ENCODE measurements around the gene CADPS. TPM values are rescaled to one million over a fixed set of nuclear protein-coding genes. Genes with fewer than 3 reads are reported as not detected.

The CADPS gene
- total RNA-seq, 5 donors from 2014 or later (not counting 1 experiment from before 2014, with no cell fraction given): 0.49 TPM; not detected in 4

- CTCF ChIA-PET: no interaction called here
- ATAC-seq (replicated peaks in 1 of 4): no peak
- Histone ChIP-seq H3K27ac (ENCODE audit: low read length) (no peak overlapping the region), H3K27me3 (replicated peaks in 1 of 2; ENCODE audit: control insufficient read depth in 2 of 2, extremely low read depth in 1 of 2, insufficient read depth in 2 of 2, low read length in 1 of 2) (no peaks in the 10 kb centered on the region), H3K4me1 (ENCODE audit: control insufficient read depth in 1 of 2, extremely low read depth in 1 of 2, insufficient read depth in 2 of 2, low read length in 2 of 2) (no peaks in the 10 kb centered on the region), H3K4me3 (ENCODE audit: control insufficient read depth in 1 of 2, extremely low read depth in 1 of 2, low read length in 1 of 2) (no peak overlapping the region), H3K9me3 (no peaks in the 10 kb centered on the region), H3K36me3 (ENCODE audit: control insufficient read depth in 2 of 2, extremely low read depth in 1 of 2, insufficient read depth in 1 of 2, low read length in 1 of 2) (no peaks in the 10 kb centered on the region)
- POLR2A ChIA-PET: no interaction called here
- H3K4me1 Mint-ChIP-seq: no peaks in the 10 kb centered on the region
- no peak overlapping the region for H3K4me3 Mint-ChIP-seq
- peaks cover 0 to 3% of the 10 kb centered on the region in 2 donors for H3K27me3 Mint-ChIP-seq
- H3K36me3 Mint-ChIP-seq: no peaks in the 10 kb centered on the region
- H3K27ac Mint-ChIP-seq: no peak overlapping the region
- H3K9me3 Mint-ChIP-seq: peaks cover 0 to 5% (median 2%) of the 10 kb centered on the region in 3 donors
- no CpG with 5 or more reads among the region's 1 CpG for WGBS (ENCODE audit: insufficient coverage)
- no peak for DNase-seq
Observed at GRCh38 chr3:62809369-62809768, 65.8 kb downstream of the CADPS start.

GRCh38 chr3:62805580-62806277 is 69.5 kb downstream of the CADPS start:
- Histone ChIP-seq H3K27me3 (replicated peaks in 1 of 2; ENCODE audit: control insufficient read depth in 2 of 2, extremely low read depth in 1 of 2, insufficient read depth in 2 of 2, low read length in 1 of 2) (no peaks in the 10 kb centered on the region), H3K27ac (ENCODE audit: low read length) (no peak overlapping the region), H3K9me3 (no peaks in the 10 kb centered on the region), H3K36me3 (ENCODE audit: control insufficient read depth in 2 of 2, extremely low read depth in 1 of 2, insufficient read depth in 1 of 2, low read length in 1 of 2) (no peaks in the 10 kb centered on the region), H3K4me1 (ENCODE audit: control insufficient read depth in 1 of 2, extremely low read depth in 1 of 2, insufficient read depth in 2 of 2, low read length in 2 of 2) (no peaks in the 10 kb centered on the region), H3K4me3 (ENCODE audit: control insufficient read depth in 1 of 2, extremely low read depth in 1 of 2, low read length in 1 of 2) (no peak overlapping the region)
- no peak for DNase-seq
- no peak for ATAC-seq (replicated peaks in 1 of 4)
- no peak overlapping the region for H3K4me3 Mint-ChIP-seq
- H3K36me3 Mint-ChIP-seq: no peaks in the 10 kb centered on the region
- H3K27ac Mint-ChIP-seq: no peak overlapping the region
- ChIA-PET POLR2A (interaction anchor here in 1 of 2 donors (0.6 kb wide), 1 partner anchor 9 kb away, joined by 3 read pairs; no protein-coding TSS in a partner anchor), CTCF (no interaction called here)
- peaks cover 0 to 5% (median 2%) of the 10 kb centered on the region in 3 donors for H3K9me3 Mint-ChIP-seq
- H3K27me3 Mint-ChIP-seq: peaks cover 0 to 4% of the 10 kb centered on the region in 2 donors
- H3K4me1 Mint-ChIP-seq: no peaks in the 10 kb centered on the region
- no CpG with 5 or more reads among the region's 2 CpGs for whole genome bisulfite sequencing (ENCODE audit: insufficient coverage)

GRCh38 chr3:62805106-62805505 is 70.1 kb downstream of the CADPS start:
- Histone ChIP-seq H3K4me3 (ENCODE audit: control insufficient read depth in 1 of 2, extremely low read depth in 1 of 2, low read length in 1 of 2) (no peak overlapping the region), H3K4me1 (ENCODE audit: control insufficient read depth in 1 of 2, extremely low read depth in 1 of 2, insufficient read depth in 2 of 2, low read length in 2 of 2) (no peaks in the 10 kb centered on the region), H3K27ac (ENCODE audit: low read length) (no peak overlapping the region), H3K36me3 (ENCODE audit: control insufficient read depth in 2 of 2, extremely low read depth in 1 of 2, insufficient read depth in 1 of 2, low read length in 1 of 2) (no peaks in the 10 kb centered on the region), H3K9me3 (no peaks in the 10 kb centered on the region), H3K27me3 (replicated peaks in 1 of 2; ENCODE audit: control insufficient read depth in 2 of 2, extremely low read depth in 1 of 2, insufficient read depth in 2 of 2, low read length in 1 of 2) (no peaks in the 10 kb centered on the region)
- Mint-ChIP-seq H3K36me3 (no peaks in the 10 kb centered on the region), H3K27me3 (peaks cover 0 to 4% of the 10 kb centered on the region in 2 donors), H3K4me3 (no peak overlapping the region), H3K4me1 (no peaks in the 10 kb centered on the region), H3K27ac (no peak overlapping the region), H3K9me3 (peaks cover 0 to 5% (median 2%) of the 10 kb centered on the region in 3 donors)
- DNase-seq (no peak), ATAC-seq (replicated peaks in 1 of 4) (no peak)
- CTCF ChIA-PET: no interaction called here
- 80% methylated on average over 1 of the region's 5 CpGs for WGBS (ENCODE audit: insufficient coverage)
- POLR2A ChIA-PET: interaction anchor here in 1 of 2 donors (0.6 kb wide), 1 partner anchor 10 kb away, joined by 3 read pairs; no protein-coding TSS in a partner anchor

GRCh38 chr3:62803276-62803675 is 71.9 kb downstream of the CADPS start:
- Histone ChIP-seq H3K9me3 (no peaks in the 10 kb centered on the region), H3K27ac (ENCODE audit: low read length) (no peak overlapping the region), H3K36me3 (ENCODE audit: control insufficient read depth in 2 of 2, extremely low read depth in 1 of 2, insufficient read depth in 1 of 2, low read length in 1 of 2) (no peaks in the 10 kb centered on the region), H3K27me3 (replicated peaks in 1 of 2; ENCODE audit: control insufficient read depth in 2 of 2, extremely low read depth in 1 of 2, insufficient read depth in 2 of 2, low read length in 1 of 2) (no peaks in the 10 kb centered on the region), H3K4me3 (ENCODE audit: control insufficient read depth in 1 of 2, extremely low read depth in 1 of 2, low read length in 1 of 2) (no peak overlapping the region), H3K4me1 (ENCODE audit: control insufficient read depth in 1 of 2, extremely low read depth in 1 of 2, insufficient read depth in 2 of 2, low read length in 2 of 2) (no peaks in the 10 kb centered on the region)
- CTCF ChIA-PET: no interaction called here
- H3K27ac Mint-ChIP-seq: no peak overlapping the region
- H3K4me1 Mint-ChIP-seq: no peaks in the 10 kb centered on the region
- POLR2A ChIA-PET: no interaction called here
- H3K9me3 Mint-ChIP-seq: peaks cover 0 to 5% (median 0%) of the 10 kb centered on the region in 3 donors
- H3K27me3 Mint-ChIP-seq: peaks cover 0 to 4% of the 10 kb centered on the region in 2 donors
- no peaks in the 10 kb centered on the region for H3K36me3 Mint-ChIP-seq
- no peak for ATAC-seq (replicated peaks in 1 of 4)
- H3K4me3 Mint-ChIP-seq: no peak overlapping the region
- no CpG with 5 or more reads among the region's 2 CpGs for WGBS (ENCODE audit: insufficient coverage)
- DNase-seq: no peak

GRCh38 chr3:62798000-62798399 is 77.2 kb downstream of the CADPS start:
- no peaks in the 10 kb centered on the region for H3K9me3 Mint-ChIP-seq
- no peak overlapping the region for H3K27ac Mint-ChIP-seq
- Histone ChIP-seq H3K27me3 (replicated peaks in 1 of 2; ENCODE audit: control insufficient read depth in 2 of 2, extremely low read depth in 1 of 2, insufficient read depth in 2 of 2, low read length in 1 of 2) (no peaks in the 10 kb centered on the region), H3K36me3 (ENCODE audit: control insufficient read depth in 2 of 2, extremely low read depth in 1 of 2, insufficient read depth in 1 of 2, low read length in 1 of 2) (no peaks in the 10 kb centered on the region), H3K4me1 (ENCODE audit: control insufficient read depth in 1 of 2, extremely low read depth in 1 of 2, insufficient read depth in 2 of 2, low read length in 2 of 2) (no peaks in the 10 kb centered on the region), H3K4me3 (ENCODE audit: control insufficient read depth in 1 of 2, extremely low read depth in 1 of 2, low read length in 1 of 2) (no peak overlapping the region), H3K9me3 (no peaks in the 10 kb centered on the region), H3K27ac (ENCODE audit: low read length) (no peak overlapping the region)
- POLR2A ChIA-PET: no interaction called here
- DNase-seq (no peak), ATAC-seq (replicated peaks in 1 of 4) (no peak)
- no peak overlapping the region for H3K4me3 Mint-ChIP-seq
- no peaks in the 10 kb centered on the region for H3K36me3 Mint-ChIP-seq
- CTCF ChIA-PET: no interaction called here
- no peaks in the 10 kb centered on the region for H3K27me3 Mint-ChIP-seq
- H3K4me1 Mint-ChIP-seq: no peaks in the 10 kb centered on the region
- WGBS (ENCODE audit: insufficient coverage): 0% methylated on average over 1 of the region's 3 CpGs

- H3K4me3 ChIP-seq (ENCODE audit: control insufficient read depth in 1 of 2, extremely low read depth in 1 of 2, low read length in 1 of 2): no peak overlapping the region
- Mint-ChIP-seq H3K36me3 (no peaks in the 10 kb centered on the region), H3K27me3 (no peaks in the 10 kb centered on the region), H3K9me3 (no peaks in the 10 kb centered on the region), H3K4me3 (no peak overlapping the region), H3K27ac (no peak overlapping the region), H3K4me1 (no peaks in the 10 kb centered on the region)
- H3K4me1 ChIP-seq (ENCODE audit: control insufficient read depth in 1 of 2, extremely low read depth in 1 of 2, insufficient read depth in 2 of 2, low read length in 2 of 2): no peaks in the 10 kb centered on the region
- POLR2A ChIA-PET: no interaction called here
- WGBS (ENCODE audit: insufficient coverage): no CpG with 5 or more reads among the region's 3 CpGs
- H3K27me3 ChIP-seq (replicated peaks in 1 of 2; ENCODE audit: control insufficient read depth in 2 of 2, extremely low read depth in 1 of 2, insufficient read depth in 2 of 2, low read length in 1 of 2): no peaks in the 10 kb centered on the region
- H3K9me3 ChIP-seq: no peaks in the 10 kb centered on the region
- H3K36me3 ChIP-seq (ENCODE audit: control insufficient read depth in 2 of 2, extremely low read depth in 1 of 2, insufficient read depth in 1 of 2, low read length in 1 of 2): no peaks in the 10 kb centered on the region
- H3K27ac ChIP-seq (ENCODE audit: low read length): no peak overlapping the region
- no peak for ATAC-seq (replicated peaks in 1 of 4)
- DNase-seq: no peak
- CTCF ChIA-PET: no interaction called here
Observed at GRCh38 chr3:62797132-62797531, 78.1 kb downstream of the CADPS start.

Measured in T-cell (primary cell).